Ovary (tissue), 3 donors: ENCODE measurements around the gene COPS9.

ENCODE experiments used
- EP300 ChIP-seq: sonication (generic); formaldehyde crosslinking; IDR thresholded peaks from one replicate; pipeline ENCODE4 v1.6.1; 2017; ENCODE audit warnings: antibody characterized with exemption
- TF ChIP-seq, protein P1 (sequence below), 3 donors: fragments of 450-650 bp in 2 of 3; fragments of 200-600 bp in 1 of 3; IDR thresholded peaks; one replicate each; pipeline versions ENCODE4 v1.5.1 to v1.8.0; 2016 to 2022; ENCODE audit warnings: antibody characterized with exemption in 3 of 3, mild to moderate bottlenecking in 1 of 3
- donor health status: DM: no; HTN: no; CAD: no.

DNA sequence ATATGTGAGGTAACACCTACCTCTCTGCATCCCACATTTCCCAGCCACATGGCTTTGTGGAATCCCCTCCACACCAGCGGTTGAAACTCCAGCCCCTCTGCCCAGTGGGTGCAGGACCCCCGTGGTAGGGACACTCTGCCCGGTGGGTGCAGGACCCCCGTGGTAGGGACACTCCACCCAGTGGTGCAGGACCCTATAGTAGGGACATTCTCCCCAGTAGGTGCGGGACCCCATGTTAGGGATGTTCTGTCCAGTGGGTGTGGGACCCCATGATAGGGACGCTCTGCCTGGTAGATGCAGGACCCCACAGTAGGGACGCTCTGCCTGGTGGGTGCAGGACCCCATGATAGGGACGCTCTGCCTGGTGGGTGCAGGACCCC is 11.5 kb downstream of the COPS9 start:
- TF ChIP-seq, protein P1, sequence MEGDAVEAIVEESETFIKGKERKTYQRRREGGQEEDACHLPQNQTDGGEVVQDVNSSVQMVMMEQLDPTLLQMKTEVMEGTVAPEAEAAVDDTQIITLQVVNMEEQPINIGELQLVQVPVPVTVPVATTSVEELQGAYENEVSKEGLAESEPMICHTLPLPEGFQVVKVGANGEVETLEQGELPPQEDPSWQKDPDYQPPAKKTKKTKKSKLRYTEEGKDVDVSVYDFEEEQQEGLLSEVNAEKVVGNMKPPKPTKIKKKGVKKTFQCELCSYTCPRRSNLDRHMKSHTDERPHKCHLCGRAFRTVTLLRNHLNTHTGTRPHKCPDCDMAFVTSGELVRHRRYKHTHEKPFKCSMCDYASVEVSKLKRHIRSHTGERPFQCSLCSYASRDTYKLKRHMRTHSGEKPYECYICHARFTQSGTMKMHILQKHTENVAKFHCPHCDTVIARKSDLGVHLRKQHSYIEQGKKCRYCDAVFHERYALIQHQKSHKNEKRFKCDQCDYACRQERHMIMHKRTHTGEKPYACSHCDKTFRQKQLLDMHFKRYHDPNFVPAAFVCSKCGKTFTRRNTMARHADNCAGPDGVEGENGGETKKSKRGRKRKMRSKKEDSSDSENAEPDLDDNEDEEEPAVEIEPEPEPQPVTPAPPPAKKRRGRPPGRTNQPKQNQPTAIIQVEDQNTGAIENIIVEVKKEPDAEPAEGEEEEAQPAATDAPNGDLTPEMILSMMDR (IDR thresholded peaks at IDR 0.05), result no peak
- no peak for TF ChIP-seq EP300
